HuH-7 (cell line): Measurements from ENCODE around the gene TFB1M.
A peak's percentile ranks its signal among the peaks of the same experiment; 100 is the strongest.
"Not testable (repeated sequence)": the region's sequence is repeated elsewhere in the genome, so short reads cannot be mapped to it uniquely, and the experiment has no call there.

ENCODE experiments used
- DNase-seq: peaks from one replicate; pipeline ENCODE4 v3.0.0; 2011; ENCODE audit warnings: low spot score

The TFB1M gene

GRCh38 chr6:155314092-155314772 is at the start of gene TFB1M:
Gene TFB1M (minus strand): TSS chr6:155314484. CDS start chr6:155314428, 56 bp downstream.
- peak; percentile 84 for DNase-seq

GRCh38 chr6:155364021-155364420 is 49.7 kb upstream of the TFB1M start:
- DNase-seq = not testable (repeated sequence)

GRCh38 chr6:155362968-155363632 is 48.8 kb upstream of the TFB1M start:
- DNase-seq = not testable (repeated sequence)

GRCh38 chr6:155354167-155354566 is 39.9 kb upstream of the TFB1M start:
- no peak for DNase-seq

GRCh38 chr6:155352811-155353210 is 38.5 kb upstream of the TFB1M start:
- DNase-seq = no peak

GRCh38 chr6:155352130-155352420 is 37.8 kb upstream of the TFB1M start:
- DNase-seq = no peak

GRCh38 chr6:155351273-155352129 is 37.2 kb upstream of the TFB1M start:
- no peak for DNase-seq

GRCh38 chr6:155349956-155350355 is 35.7 kb upstream of the TFB1M start:
- no peak for DNase-seq

- no peak for DNase-seq
Measured at GRCh38 chr6:155349129-155349528, 34.8 kb upstream of the TFB1M start.

- no peak for DNase-seq
Measured at GRCh38 chr6:155347800-155348199, 33.5 kb upstream of the TFB1M start.

GRCh38 chr6:155346957-155347356 is 32.7 kb upstream of the TFB1M start:
- DNase-seq = no peak

GRCh38 chr6:155344341-155345006 is 30.2 kb upstream of the TFB1M start:
- no peak for DNase-seq

- no peak for DNase-seq
Measured at GRCh38 chr6:155341130-155341828, 27.0 kb upstream of the TFB1M start.

GRCh38 chr6:155340464-155341129 is 26.3 kb upstream of the TFB1M start:
- peak; percentile 30 for DNase-seq

- DNase-seq = not testable (repeated sequence)
Measured at GRCh38 chr6:155339929-155340328, 25.6 kb upstream of the TFB1M start.

GRCh38 chr6:155338237-155338636 is 24.0 kb upstream of the TFB1M start:
- DNase-seq = not testable (repeated sequence)

- DNase-seq = no peak
Measured at GRCh38 chr6:155335265-155335664, 21.0 kb upstream of the TFB1M start.

GRCh38 chr6:155334073-155334472 is 19.8 kb upstream of the TFB1M start:
- DNase-seq = not testable (repeated sequence)

GRCh38 chr6:155333414-155333813 is 19.1 kb upstream of the TFB1M start:
- DNase-seq = no peak

GRCh38 chr6:155330922-155331321 is 16.6 kb upstream of the TFB1M start:
- DNase-seq = no peak

GRCh38 chr6:155330133-155330734 is 15.9 kb upstream of the TFB1M start:
- DNase-seq = no peak
